GM10266 (cell line): ENCODE measurements around the gene RPL19.
A peak's percentile ranks its signal among the peaks of the same experiment; 100 is the strongest.

Source experiments
- DNase-seq: peaks from one replicate; pipeline ENCODE4 v3.0.0; 2012; ENCODE audit errors: extremely low spot score
- TF ChIP-seq, protein P1 (sequence below): IDR thresholded peaks from 2 replicates; pipeline ENCODE4 v1.5.1; 2012; ENCODE audit warnings: mild to moderate bottlenecking, low read depth; ENCODE audit not compliant: control insufficient read depth, insufficient read depth; ENCODE audit errors: missing control alignments

The RPL19 gene

DNA sequence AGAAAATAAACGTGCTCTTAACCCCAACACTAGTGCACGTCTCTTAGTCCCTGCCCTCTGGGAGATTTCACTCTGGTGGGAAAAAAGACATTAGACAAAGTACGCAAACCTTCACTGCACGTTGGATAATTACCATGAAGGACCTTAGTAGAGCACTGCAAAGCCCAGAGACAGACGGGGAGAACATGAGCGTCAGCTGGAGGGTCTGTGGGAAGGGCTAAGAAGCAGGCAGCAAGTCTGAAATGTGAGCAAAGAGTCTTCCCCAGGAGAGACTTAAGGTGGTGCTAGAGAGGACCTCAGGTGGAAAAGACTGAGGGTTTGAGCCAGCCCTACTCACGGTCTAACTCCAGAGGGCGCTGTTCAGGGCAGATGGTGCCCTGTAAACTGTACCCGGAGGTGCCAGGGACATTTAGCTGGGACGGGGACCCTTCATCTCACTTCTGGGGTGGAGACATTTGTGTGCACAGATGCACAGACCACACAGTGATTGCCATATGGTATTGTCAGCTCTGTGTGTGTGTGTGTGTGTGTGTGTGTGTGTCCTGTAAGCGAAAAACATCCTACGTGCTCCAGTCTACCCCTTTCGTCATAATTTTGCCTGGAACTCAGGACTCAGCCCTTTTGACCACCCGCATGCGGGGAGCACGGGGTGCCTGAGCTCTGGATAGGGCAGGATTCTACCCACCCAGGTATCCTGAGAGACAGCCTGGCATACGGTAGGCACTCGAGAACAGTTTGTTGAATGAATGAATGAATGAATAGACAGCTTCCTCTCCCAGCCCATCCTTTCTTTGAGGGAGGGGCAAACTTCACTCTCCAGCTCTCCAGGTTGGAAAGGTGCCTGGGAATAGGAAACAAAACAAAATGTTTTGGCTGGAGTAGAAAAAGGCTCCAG is 35.7 kb downstream of the RPL19 start:
- TF ChIP-seq, protein P1, sequence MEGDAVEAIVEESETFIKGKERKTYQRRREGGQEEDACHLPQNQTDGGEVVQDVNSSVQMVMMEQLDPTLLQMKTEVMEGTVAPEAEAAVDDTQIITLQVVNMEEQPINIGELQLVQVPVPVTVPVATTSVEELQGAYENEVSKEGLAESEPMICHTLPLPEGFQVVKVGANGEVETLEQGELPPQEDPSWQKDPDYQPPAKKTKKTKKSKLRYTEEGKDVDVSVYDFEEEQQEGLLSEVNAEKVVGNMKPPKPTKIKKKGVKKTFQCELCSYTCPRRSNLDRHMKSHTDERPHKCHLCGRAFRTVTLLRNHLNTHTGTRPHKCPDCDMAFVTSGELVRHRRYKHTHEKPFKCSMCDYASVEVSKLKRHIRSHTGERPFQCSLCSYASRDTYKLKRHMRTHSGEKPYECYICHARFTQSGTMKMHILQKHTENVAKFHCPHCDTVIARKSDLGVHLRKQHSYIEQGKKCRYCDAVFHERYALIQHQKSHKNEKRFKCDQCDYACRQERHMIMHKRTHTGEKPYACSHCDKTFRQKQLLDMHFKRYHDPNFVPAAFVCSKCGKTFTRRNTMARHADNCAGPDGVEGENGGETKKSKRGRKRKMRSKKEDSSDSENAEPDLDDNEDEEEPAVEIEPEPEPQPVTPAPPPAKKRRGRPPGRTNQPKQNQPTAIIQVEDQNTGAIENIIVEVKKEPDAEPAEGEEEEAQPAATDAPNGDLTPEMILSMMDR, result peak; percentile 64
- DNase-seq, result peak; percentile 81

DNA sequence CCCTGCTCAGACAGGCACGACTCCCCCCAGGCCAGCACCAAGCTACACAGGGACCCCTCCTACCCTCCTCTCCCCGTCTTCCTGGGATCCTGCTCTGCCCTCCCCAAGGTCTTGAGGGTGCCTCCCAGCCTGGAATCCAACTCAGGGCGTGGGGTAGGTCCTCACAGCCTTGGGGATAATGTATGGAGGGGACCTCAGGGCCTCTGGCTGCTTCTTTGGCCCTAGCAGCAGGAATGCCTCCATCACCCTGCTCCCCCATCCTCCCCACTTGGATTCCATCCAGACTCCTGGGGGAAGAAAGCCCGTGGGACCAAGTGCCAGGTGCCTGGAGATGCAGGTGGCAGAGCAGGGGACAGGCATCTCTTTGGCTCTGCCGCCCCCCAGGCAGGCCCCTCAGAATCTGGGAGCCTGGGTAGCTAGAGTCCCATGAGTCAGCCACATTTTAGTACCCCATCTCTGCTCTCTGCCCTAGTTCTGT is 36.4 kb downstream of the RPL19 start:
- DNase-seq, result no peak
- TF ChIP-seq, protein P1, result no peak

DNA sequence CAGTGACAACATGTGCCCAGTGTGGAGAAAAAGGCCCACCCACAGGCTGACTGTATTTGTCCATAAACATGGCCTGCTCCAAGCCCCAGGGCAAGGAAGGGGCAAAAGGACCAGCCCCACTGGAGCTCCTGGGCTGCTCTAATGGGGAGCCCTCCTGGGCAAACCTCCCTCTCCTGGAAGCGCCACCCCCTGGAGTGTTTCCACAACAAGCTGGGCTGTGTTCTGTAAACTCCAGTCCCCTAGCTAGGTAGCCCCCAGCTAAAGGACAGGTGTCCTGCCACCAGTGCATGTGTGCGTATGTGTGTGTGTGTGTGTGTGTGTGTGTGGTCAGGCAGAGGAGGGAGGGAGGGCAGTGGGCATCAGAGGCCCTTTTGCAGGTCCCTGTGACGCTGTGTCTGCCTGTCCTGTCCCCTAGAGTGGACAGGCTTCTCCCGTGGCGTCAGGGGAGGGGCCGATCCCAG is 36.9 kb downstream of the RPL19 start:
- TF ChIP-seq, protein P1, result no peak
- DNase-seq, result no peak

DNA sequence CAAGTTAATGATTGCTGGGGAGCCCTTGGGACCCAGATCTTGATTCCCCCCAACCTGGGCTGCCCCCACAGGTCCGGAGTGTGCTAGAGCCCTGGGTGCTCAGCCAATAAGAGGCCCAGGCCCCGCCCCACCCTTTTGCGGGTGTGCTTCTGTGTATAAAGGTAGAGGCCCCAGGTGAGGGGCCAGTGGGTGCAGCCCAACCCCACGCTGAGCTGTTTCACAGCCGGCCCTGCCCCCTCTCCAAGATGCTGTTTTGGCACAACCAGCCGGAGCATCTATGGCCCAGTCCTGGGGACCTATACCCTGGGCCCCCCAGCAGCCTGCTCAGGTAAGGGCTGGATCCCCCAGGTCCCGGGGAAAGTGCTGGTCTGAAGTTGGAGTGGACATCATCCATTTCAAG is 37.5 kb downstream of the RPL19 start:
- TF ChIP-seq, protein P1, result no peak
- no peak for DNase-seq

DNA sequence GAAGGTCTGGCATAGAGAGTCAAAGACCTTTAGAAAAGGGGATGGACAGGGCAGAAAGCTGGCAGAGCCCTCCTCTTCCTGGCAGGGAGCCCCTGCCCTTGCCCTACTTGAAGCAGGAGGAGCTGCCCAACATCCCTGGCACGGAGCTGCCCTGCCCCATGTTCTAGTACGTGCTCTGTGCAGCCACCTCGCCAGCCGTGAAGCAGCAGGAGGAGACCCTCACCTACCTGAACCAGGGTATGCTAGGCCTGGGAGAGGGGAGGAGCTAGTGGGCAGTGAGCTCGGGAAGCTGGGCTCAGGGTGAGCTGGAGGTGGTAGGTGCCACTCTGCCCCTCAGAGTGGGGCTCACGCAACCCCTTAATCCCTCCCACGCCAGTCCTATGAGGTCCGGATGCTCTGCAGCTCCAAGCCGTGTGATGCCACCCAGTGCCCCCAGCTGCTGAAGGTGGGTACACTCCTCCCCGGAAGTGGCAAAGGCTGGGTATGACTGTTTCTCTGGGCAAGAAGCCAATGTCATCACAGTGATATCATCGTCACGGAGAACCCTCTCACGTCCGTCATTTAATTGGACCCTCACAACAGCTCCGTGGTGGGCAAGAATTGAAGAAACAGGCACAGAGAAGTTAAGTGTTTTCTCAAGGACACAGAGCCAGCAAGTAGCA is 38.4 kb downstream of the RPL19 start:
- TF ChIP-seq, protein P1, result no peak
- peak; percentile 6 for DNase-seq

DNA sequence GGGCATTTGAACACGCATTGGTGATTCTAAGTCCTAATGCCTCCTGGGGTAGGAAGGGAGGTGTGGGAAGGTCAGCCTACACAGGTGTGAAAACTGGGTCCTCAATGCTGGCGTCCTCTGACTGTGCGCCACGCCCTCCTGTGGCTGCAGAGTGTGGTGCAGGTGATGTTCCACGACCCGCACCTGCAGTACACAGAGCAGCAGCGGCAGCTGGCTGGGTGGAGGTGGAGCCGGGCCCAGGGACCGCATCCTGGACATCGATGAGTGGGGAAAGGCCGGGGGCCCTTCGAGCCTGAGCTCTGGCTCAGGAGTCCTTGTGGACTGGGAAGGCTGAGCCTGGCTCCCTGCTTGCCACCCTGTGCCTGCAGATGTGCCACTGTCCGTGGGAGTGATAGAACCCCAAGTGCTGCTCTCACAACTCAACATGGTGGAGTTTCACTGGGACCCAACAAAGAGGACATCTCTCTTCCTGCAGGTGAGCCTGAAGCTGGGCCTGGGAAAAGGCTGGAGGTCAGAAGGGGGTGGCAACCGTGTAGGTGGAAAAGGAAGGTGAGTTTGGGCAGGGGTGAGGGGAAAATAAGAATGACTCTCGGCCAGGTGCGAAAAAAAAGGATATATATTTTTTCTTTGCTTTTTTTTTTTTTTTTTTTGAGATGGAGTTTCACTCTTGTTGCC is 39.7 kb downstream of the RPL19 start:
- TF ChIP-seq, protein P1, result peak; percentile 79
- peak; percentile 65 for DNase-seq
